Measurements from ENCODE around the gene DDX46. TPM values are rescaled to one million over a fixed set of nuclear protein-coding genes. Genes with fewer than 3 reads are reported as not detected.
"Not testable (repeated sequence)": the region's sequence is repeated elsewhere in the genome, so short reads cannot be mapped to it uniquely, and the experiment has no call there.

DDX46 gene
- total and polyA plus RNA-seq, 2 donors (not counting 1 experiment from before 2014, with no cell fraction given) = 18.7 to 38.1 TPM

DNA sequence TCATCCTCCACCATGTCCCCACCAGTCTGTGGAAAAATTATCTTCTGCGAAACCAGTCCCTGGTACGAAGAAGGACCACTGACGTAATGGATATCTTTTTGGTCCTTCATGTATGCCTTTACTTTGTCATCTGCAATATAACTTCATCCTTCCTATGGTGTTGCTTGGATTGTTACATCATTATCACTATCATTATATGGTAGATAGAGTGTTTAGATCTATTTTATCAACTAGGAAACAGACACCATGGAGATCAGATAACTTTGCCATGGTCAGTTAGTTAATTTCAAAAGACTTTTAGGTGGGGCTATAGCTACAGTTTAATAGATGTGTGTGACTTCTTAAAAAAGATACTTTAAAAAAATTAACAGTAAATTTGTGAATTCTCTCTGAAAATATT lies 44.0 kb upstream of the DDX46 start:
- no peak for TF ChIP-seq EZH2 (IDR thresholded peaks at IDR 0.05; ENCODE audit: low read length, missing control alignments)
- TF ChIP-seq, protein P1, sequence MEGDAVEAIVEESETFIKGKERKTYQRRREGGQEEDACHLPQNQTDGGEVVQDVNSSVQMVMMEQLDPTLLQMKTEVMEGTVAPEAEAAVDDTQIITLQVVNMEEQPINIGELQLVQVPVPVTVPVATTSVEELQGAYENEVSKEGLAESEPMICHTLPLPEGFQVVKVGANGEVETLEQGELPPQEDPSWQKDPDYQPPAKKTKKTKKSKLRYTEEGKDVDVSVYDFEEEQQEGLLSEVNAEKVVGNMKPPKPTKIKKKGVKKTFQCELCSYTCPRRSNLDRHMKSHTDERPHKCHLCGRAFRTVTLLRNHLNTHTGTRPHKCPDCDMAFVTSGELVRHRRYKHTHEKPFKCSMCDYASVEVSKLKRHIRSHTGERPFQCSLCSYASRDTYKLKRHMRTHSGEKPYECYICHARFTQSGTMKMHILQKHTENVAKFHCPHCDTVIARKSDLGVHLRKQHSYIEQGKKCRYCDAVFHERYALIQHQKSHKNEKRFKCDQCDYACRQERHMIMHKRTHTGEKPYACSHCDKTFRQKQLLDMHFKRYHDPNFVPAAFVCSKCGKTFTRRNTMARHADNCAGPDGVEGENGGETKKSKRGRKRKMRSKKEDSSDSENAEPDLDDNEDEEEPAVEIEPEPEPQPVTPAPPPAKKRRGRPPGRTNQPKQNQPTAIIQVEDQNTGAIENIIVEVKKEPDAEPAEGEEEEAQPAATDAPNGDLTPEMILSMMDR (conservative IDR thresholded peaks at IDR 0.05 in 1 of 2, IDR thresholded peaks at IDR 0.05 in 1 of 2; ENCODE audit: low read depth in 1 of 2, low read length in 2 of 2) = no peak
- H3K4me3 ChIP-seq (replicated peaks in 1 of 4; ENCODE audit: control extremely low read depth in 1 of 4, insufficient read depth in 1 of 4, low read depth in 3 of 4, low read length in 4 of 4) = no peak overlapping the region
- H2AFZ ChIP-seq (ENCODE audit: low read length) = no peak overlapping the region
- no peaks in the 10 kb centered on the region for H4K20me1 ChIP-seq (ENCODE audit: control insufficient read depth, extremely low read depth, insufficient read depth, low read length)
- H3K36me3 ChIP-seq (ENCODE audit: control insufficient read depth, insufficient read depth, low read length) = peaks cover 5% of the 10 kb centered on the region
- no peak for DNase-seq (ENCODE audit: low read depth in 2 of 2)
- no peak overlapping the region for H3K9ac ChIP-seq (ENCODE audit: insufficient read depth, low read length)
- no peak overlapping the region for H3K4me2 ChIP-seq (ENCODE audit: extremely low read depth, insufficient read depth, low read length)
- H3K9me3 ChIP-seq (ENCODE audit: control insufficient read depth, insufficient read depth, low read depth, low read length) = no peaks in the 10 kb centered on the region
- no peaks in the 10 kb centered on the region for H3K79me2 ChIP-seq (ENCODE audit: control insufficient read depth, insufficient read depth, low read length)
- H3K27ac ChIP-seq (ENCODE audit: insufficient read depth, low read length) = no peak overlapping the region
- no peaks in the 10 kb centered on the region for H3K4me1 ChIP-seq (ENCODE audit: control insufficient read depth, extremely low read depth, insufficient read depth, low read length)
- no peaks in the 10 kb centered on the region for H3K27me3 ChIP-seq (ENCODE audit: control insufficient read depth, insufficient read depth, low read length)

DNA sequence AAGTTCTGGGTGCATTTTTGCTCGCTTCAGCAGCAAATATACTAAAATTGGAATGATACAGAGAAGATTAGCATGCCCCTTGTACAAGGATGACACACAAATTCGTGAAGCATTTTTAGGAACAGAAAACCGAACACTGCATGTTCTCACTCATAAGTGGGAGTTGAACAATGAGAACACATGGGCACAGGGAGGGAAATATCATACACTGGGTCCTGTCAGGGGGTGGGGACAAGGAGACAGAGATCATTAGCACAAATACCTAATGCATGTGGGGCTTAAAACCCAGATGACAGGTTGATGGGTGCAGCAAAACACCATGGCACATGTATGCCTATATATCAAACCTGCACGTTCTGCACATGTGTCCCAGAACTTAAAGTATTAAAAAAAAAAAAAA lies 43.1 kb upstream of the DDX46 start:
- H3K4me2 ChIP-seq (ENCODE audit: extremely low read depth, insufficient read depth, low read length); H3K9ac ChIP-seq (ENCODE audit: insufficient read depth, low read length); H3K36me3 ChIP-seq (ENCODE audit: control insufficient read depth, insufficient read depth, low read length); H3K4me1 ChIP-seq (ENCODE audit: control insufficient read depth, extremely low read depth, insufficient read depth, low read length); H3K27me3 ChIP-seq (ENCODE audit: control insufficient read depth, insufficient read depth, low read length); H3K79me2 ChIP-seq (ENCODE audit: control insufficient read depth, insufficient read depth, low read length); H2AFZ ChIP-seq (ENCODE audit: low read length); H3K9me3 ChIP-seq (ENCODE audit: control insufficient read depth, insufficient read depth, low read depth, low read length); H3K27ac ChIP-seq (ENCODE audit: insufficient read depth, low read length); H3K4me3 ChIP-seq (replicated peaks in 1 of 4; ENCODE audit: control extremely low read depth in 1 of 4, insufficient read depth in 1 of 4, low read depth in 3 of 4, low read length in 4 of 4); H4K20me1 ChIP-seq (ENCODE audit: control insufficient read depth, extremely low read depth, insufficient read depth, low read length); DNase-seq (ENCODE audit: low read depth in 2 of 2): not testable (repeated sequence)

DNA sequence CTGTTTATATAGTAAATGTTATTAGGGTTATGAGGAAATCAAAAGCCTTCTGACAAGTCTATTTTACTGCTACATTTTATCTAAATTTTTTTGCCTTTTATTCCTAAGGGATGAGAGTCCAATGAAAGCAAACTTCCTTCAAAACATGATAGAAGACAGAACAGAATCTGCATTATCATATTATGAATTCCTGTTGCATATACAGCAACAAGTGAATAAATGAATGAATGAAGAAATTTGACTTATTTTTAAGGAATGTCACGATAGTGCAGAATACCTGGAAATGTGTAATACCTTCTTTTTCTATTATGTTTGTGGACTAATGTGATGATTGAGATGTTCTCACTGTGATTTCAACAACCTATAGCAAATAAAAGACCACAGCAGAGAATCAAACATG lies 33.7 kb upstream of the DDX46 start:
- H3K36me3 ChIP-seq (ENCODE audit: control insufficient read depth, insufficient read depth, low read length) = peaks cover 6% of the 10 kb centered on the region

More for the DNA sequence above, 33.7 kb upstream of the DDX46 start:
- no peak for DNase-seq (ENCODE audit: low read depth in 2 of 2)
- TF ChIP-seq EZH2 (IDR thresholded peaks at IDR 0.05; ENCODE audit: low read length, missing control alignments) = no peak
- TF ChIP-seq, protein P1 (conservative IDR thresholded peaks at IDR 0.05 in 1 of 2, IDR thresholded peaks at IDR 0.05 in 1 of 2; ENCODE audit: low read depth in 1 of 2, low read length in 2 of 2) = no peak
- Histone ChIP-seq H3K9me3 (ENCODE audit: control insufficient read depth, insufficient read depth, low read depth, low read length) (no peaks in the 10 kb centered on the region), H3K27me3 (ENCODE audit: control insufficient read depth, insufficient read depth, low read length) (no peaks in the 10 kb centered on the region), H2AFZ (ENCODE audit: low read length) (no peak overlapping the region), H4K20me1 (ENCODE audit: control insufficient read depth, extremely low read depth, insufficient read depth, low read length) (no peaks in the 10 kb centered on the region), H3K4me1 (ENCODE audit: control insufficient read depth, extremely low read depth, insufficient read depth, low read length) (no peaks in the 10 kb centered on the region), H3K4me3 (replicated peaks in 1 of 4; ENCODE audit: control extremely low read depth in 1 of 4, insufficient read depth in 1 of 4, low read depth in 3 of 4, low read length in 4 of 4) (no peak overlapping the region), H3K79me2 (ENCODE audit: control insufficient read depth, insufficient read depth, low read length) (no peaks in the 10 kb centered on the region), H3K9ac (ENCODE audit: insufficient read depth, low read length) (no peak overlapping the region), H3K27ac (ENCODE audit: insufficient read depth, low read length) (no peak overlapping the region), H3K4me2 (ENCODE audit: extremely low read depth, insufficient read depth, low read length) (no peak overlapping the region)
